ENCODE data around the gene ZNF90.

The ZNF90 gene

DNA sequence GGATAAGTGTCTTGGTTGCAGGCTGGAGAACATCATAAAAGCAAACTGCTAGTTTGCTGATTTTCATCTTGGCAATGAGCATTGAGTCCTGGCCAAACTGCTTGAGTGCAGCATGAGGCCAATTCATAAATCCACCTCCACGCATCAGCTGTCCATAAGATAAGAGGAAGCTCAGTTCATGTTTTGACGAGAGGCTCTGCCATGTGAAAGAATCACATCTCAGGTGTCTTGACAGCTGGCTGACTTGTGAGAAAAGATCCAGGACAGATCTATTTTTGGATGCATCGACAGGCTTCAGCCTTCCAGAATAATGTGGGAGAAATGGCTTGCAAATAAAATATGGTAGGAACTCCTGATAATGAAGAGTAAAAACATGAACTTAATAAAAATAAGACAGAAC lies 33.1 kb upstream of the ZNF90 start:
- TF ChIP-seq, protein P1, sequence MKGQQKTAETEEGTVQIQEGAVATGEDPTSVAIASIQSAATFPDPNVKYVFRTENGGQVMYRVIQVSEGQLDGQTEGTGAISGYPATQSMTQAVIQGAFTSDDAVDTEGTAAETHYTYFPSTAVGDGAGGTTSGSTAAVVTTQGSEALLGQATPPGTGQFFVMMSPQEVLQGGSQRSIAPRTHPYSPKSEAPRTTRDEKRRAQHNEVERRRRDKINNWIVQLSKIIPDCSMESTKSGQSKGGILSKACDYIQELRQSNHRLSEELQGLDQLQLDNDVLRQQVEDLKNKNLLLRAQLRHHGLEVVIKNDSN (IDR thresholded peaks at IDR 0.05), result no peak
- TF ChIP-seq EP300 (IDR thresholded peaks at IDR 0.05; ENCODE audit: borderline replicate concordance) (no peak), TEAD4 (IDR thresholded peaks at IDR 0.05) (no peak), NFIC (IDR thresholded peaks at IDR 0.05) (no peak), YY1 (IDR thresholded peaks at IDR 0.05; ENCODE audit: low read depth) (no peak), RAD21 (IDR thresholded peaks at IDR 0.05; ENCODE audit: low read depth) (no peak), TCF12 (IDR thresholded peaks at IDR 0.05; ENCODE audit: low read depth) (no peak), CREB1 (IDR thresholded peaks at IDR 0.05; ENCODE audit: low read depth) (no peak), EGR1 (IDR thresholded peaks at IDR 0.05) (no peak), ZBTB7A (IDR thresholded peaks at IDR 0.05; ENCODE audit: low read depth) (no peak), CEBPB (IDR thresholded peaks at IDR 0.05) (no peak), TAF1 (IDR thresholded peaks at IDR 0.05; ENCODE audit: low read depth) (no peak), FOXM1 (IDR thresholded peaks at IDR 0.05; ENCODE audit: borderline replicate concordance, low read depth) (no peak)
- TF ChIP-seq, protein P2, sequence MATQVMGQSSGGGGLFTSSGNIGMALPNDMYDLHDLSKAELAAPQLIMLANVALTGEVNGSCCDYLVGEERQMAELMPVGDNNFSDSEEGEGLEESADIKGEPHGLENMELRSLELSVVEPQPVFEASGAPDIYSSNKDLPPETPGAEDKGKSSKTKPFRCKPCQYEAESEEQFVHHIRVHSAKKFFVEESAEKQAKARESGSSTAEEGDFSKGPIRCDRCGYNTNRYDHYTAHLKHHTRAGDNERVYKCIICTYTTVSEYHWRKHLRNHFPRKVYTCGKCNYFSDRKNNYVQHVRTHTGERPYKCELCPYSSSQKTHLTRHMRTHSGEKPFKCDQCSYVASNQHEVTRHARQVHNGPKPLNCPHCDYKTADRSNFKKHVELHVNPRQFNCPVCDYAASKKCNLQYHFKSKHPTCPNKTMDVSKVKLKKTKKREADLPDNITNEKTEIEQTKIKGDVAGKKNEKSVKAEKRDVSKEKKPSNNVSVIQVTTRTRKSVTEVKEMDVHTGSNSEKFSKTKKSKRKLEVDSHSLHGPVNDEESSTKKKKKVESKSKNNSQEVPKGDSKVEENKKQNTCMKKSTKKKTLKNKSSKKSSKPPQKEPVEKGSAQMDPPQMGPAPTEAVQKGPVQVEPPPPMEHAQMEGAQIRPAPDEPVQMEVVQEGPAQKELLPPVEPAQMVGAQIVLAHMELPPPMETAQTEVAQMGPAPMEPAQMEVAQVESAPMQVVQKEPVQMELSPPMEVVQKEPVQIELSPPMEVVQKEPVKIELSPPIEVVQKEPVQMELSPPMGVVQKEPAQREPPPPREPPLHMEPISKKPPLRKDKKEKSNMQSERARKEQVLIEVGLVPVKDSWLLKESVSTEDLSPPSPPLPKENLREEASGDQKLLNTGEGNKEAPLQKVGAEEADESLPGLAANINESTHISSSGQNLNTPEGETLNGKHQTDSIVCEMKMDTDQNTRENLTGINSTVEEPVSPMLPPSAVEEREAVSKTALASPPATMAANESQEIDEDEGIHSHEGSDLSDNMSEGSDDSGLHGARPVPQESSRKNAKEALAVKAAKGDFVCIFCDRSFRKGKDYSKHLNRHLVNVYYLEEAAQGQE (IDR thresholded peaks at IDR 0.05; ENCODE audit: low read depth), result no peak
- TF ChIP-seq, protein P3, sequence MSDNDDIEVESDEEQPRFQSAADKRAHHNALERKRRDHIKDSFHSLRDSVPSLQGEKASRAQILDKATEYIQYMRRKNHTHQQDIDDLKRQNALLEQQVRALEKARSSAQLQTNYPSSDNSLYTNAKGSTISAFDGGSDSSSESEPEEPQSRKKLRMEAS (IDR thresholded peaks at IDR 0.05), result no peak

DNA sequence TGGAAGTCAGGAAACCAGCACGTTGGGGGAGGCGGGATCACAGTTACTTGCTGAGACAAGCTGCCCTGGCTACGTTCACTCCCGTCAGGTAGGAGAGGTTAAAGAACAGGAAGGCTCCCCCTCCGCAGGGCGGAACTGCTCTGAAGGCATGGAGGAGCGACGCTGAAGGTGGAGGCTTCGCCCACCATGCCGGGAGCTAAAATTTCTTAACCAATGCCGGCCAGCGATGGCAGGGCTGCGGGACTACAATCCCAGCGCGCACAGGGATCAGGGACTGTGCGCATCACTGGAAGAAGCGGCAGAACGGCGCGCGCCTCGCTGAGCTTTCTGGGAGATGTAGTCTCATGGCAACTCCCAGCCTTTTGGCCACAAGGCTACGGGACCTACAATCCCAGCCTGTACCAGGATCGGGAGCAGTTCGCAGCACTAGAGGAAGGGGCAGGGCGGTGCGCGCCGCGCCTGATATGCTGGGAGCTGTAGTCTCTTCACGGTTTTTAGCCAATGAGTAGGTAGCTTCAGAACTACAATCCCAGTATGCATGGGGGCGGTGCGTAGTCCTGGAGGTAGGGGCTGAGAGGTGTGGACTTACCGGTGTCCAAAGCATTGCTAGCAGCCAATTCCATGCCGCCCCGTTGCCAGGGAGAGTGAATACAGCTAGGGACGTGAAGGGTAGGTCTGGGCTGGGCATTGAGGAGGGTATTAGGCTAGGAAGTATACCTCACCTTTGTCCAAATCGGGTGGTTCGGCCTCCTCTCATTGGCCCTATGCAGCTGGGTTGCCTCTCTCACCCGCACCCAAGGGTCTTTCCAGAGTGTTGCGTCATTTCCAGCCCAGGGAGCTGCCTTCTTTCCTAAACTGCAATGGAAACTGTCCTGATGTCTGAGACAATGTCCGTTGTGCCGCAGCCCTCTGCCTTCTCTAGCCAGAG lies 25.7 kb upstream of the ZNF90 start:
- TF ChIP-seq CREB1 (IDR thresholded peaks at IDR 0.05; ENCODE audit: low read depth), result peak; percentile 57; the same call in 1 of the 2 replicates
- no peak for TF ChIP-seq EGR1 (IDR thresholded peaks at IDR 0.05)
- no peak for TF ChIP-seq RAD21 (IDR thresholded peaks at IDR 0.05; ENCODE audit: low read depth)
- 0 out of 2 replicates have a peak, but pooled peaks have one; percentile 25 for TF ChIP-seq YY1 (IDR thresholded peaks at IDR 0.05; ENCODE audit: low read depth)
- no peak for TF ChIP-seq ZBTB7A (IDR thresholded peaks at IDR 0.05; ENCODE audit: low read depth)
- TF ChIP-seq, protein P1 (IDR thresholded peaks at IDR 0.05), result no peak
- no peak for TF ChIP-seq TCF12 (IDR thresholded peaks at IDR 0.05; ENCODE audit: low read depth)
- no peak for TF ChIP-seq NFIC (IDR thresholded peaks at IDR 0.05)
- TF ChIP-seq TEAD4 (IDR thresholded peaks at IDR 0.05), result no peak
- TF ChIP-seq EP300 (IDR thresholded peaks at IDR 0.05; ENCODE audit: borderline replicate concordance), result no peak
- TF ChIP-seq FOXM1 (IDR thresholded peaks at IDR 0.05; ENCODE audit: borderline replicate concordance, low read depth), result no peak
- TF ChIP-seq, protein P3 (IDR thresholded peaks at IDR 0.05), result peak; percentile 42
- TF ChIP-seq, protein P2 (IDR thresholded peaks at IDR 0.05; ENCODE audit: low read depth), result no peak
- 0 out of 2 replicates have a peak, but pooled peaks have one; percentile 58 for TF ChIP-seq CEBPB (IDR thresholded peaks at IDR 0.05)
- TF ChIP-seq TAF1 (IDR thresholded peaks at IDR 0.05; ENCODE audit: low read depth), result 0 out of 2 replicates have a peak, but pooled peaks have one; percentile 26

DNA sequence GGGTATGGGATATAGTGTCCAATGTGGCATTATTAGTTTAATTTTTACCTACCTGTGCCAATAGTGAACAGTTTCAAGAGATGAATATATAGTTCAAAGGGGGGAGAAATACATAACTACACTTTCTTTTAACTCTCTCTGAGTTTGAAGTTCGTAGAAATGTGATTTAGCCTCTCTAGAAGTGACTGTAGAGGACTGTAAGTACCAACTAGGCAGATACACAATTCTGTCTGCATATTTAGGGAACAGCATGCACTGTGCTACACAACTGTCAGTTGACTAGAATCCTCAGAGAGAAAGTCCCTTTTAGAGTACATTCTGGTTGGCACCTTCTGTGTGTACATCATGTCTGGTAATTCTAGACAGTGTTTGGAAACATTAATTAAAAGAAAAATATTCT lies 17.5 kb upstream of the ZNF90 start:
- TF ChIP-seq TCF12 (IDR thresholded peaks at IDR 0.05; ENCODE audit: low read depth), result no peak
- no peak for TF ChIP-seq EP300 (IDR thresholded peaks at IDR 0.05; ENCODE audit: borderline replicate concordance)
- no peak for TF ChIP-seq FOXM1 (IDR thresholded peaks at IDR 0.05; ENCODE audit: borderline replicate concordance, low read depth)
- no peak for TF ChIP-seq ZBTB7A (IDR thresholded peaks at IDR 0.05; ENCODE audit: low read depth)
- TF ChIP-seq TEAD4 (IDR thresholded peaks at IDR 0.05), result no peak
- TF ChIP-seq CREB1 (IDR thresholded peaks at IDR 0.05; ENCODE audit: low read depth), result no peak
- TF ChIP-seq, protein P3 (IDR thresholded peaks at IDR 0.05), result no peak
- TF ChIP-seq YY1 (IDR thresholded peaks at IDR 0.05; ENCODE audit: low read depth), result no peak
- TF ChIP-seq, protein P1 (IDR thresholded peaks at IDR 0.05), result no peak
- TF ChIP-seq CEBPB (IDR thresholded peaks at IDR 0.05), result no peak
- TF ChIP-seq, protein P2 (IDR thresholded peaks at IDR 0.05; ENCODE audit: low read depth), result no peak
- no peak for TF ChIP-seq RAD21 (IDR thresholded peaks at IDR 0.05; ENCODE audit: low read depth)
- TF ChIP-seq NFIC (IDR thresholded peaks at IDR 0.05), result no peak
- no peak for TF ChIP-seq TAF1 (IDR thresholded peaks at IDR 0.05; ENCODE audit: low read depth)
- TF ChIP-seq EGR1 (IDR thresholded peaks at IDR 0.05), result no peak
